Endothelial cell of umbilical vein (primary cell): ENCODE data around the gene ANKIB1. TPM values are rescaled to one million over a fixed set of nuclear protein-coding genes. Genes with fewer than 3 reads are reported as not detected.

Experiments used
- BruUV-seq: library from RNA; stranded (reverse); fragments of 400-500 nt; replicated peaks from 2 replicates; lab custom pipeline; 2021; lab: Mats Ljungman, UMichigan
- CTCF ChIA-PET: fragments of 300-600, 350-600 bp; sonication (Branson Sonifier 250); formaldehyde crosslinking; loops from one replicate; lab custom pipeline; 2021; ENCODE audit warnings: antibody characterized with exemption, inconsistent platforms; lab: Charles Lee
- POLR2A ChIA-PET: fragments of 300-600, 350-600 bp; sonication (Branson Sonifier 250); formaldehyde crosslinking; loops from one replicate; lab custom pipeline; 2021; ENCODE audit warnings: antibody characterized with exemption, inconsistent platforms; lab: Charles Lee
- DNase-seq: peaks from one replicate; pipeline ENCODE4 v3.0.0-alpha.2; 2011; ENCODE audit warnings: low read depth, low spot score
- FAIRE-seq: peaks from 2 replicates; lab custom pipeline; 2011; peaks lifted over from hg19 to GRCh38; lab: Jason Lieb, UNC
- H2AFZ ChIP-seq: 2 replicates; pipeline ENCODE4 v1.6.0; 2012; ENCODE audit warnings: low read depth, low read length, control low read depth, inconsistent platforms
- H3K27ac ChIP-seq: 2 replicates; pipeline ENCODE4 v1.5.1; 2011; ENCODE audit warnings: low read depth, mild to moderate bottlenecking, control low read depth, low read length, moderate library complexity; ENCODE audit not compliant: insufficient read depth
- H3K27me3 ChIP-seq, 2 experiments: 2 replicates each; pipeline versions ENCODE4 v1.6.0 to v1.6.1; 2011; ENCODE audit warnings: low read length in 2 of 2, mixed read lengths in 1 of 2; ENCODE audit not compliant: control insufficient read depth in 2 of 2, insufficient read depth in 2 of 2
- H3K36me3 ChIP-seq, 2 experiments: 2 replicates in 1 of 2; 3 replicates in 1 of 2; pipeline ENCODE4 v1.5.1; 2011; ENCODE audit warnings: low read length in 2 of 2, mild to moderate bottlenecking in 1 of 2, moderate library complexity in 1 of 2; ENCODE audit not compliant: control insufficient read depth in 2 of 2, insufficient read depth in 2 of 2; ENCODE audit errors: extremely low read depth in 1 of 2
- H3K4me1 ChIP-seq: 3 replicates; pipeline ENCODE4 v1.5.1; 2011; ENCODE audit warnings: mild to moderate bottlenecking, low read length; ENCODE audit not compliant: control insufficient read depth, insufficient read depth; ENCODE audit errors: extremely low read depth
- H3K4me2 ChIP-seq: 2 replicates; pipeline ENCODE4 v1.6.1; 2011; ENCODE audit warnings: low read length, control low read depth, mixed read lengths; ENCODE audit not compliant: insufficient read depth
- H3K4me3 ChIP-seq, 3 experiments: fragments of 200-600 bp in 1 of 3; sonication (generic), shearing (Covaris generic) in 1 of 3; replicated peaks in 1 of 3; 2 replicates each; pipeline ENCODE4 v1.5.1; 2011 to 2016; ENCODE audit warnings: control low read depth in 3 of 3, low read length in 3 of 3, mild to moderate bottlenecking in 2 of 3, inconsistent platforms in 1 of 3, low read depth in 1 of 3, moderate library complexity in 1 of 3; ENCODE audit not compliant: insufficient read depth in 1 of 3
- H3K79me2 ChIP-seq: 2 replicates; pipeline ENCODE4 v1.6.0; 2012; ENCODE audit warnings: low read length, inconsistent platforms; ENCODE audit not compliant: control insufficient read depth, insufficient read depth
- H3K9ac ChIP-seq: replicated peaks from 2 replicates; pipeline ENCODE3; 2011; ENCODE audit warnings: low read length, control low read depth; ENCODE audit not compliant: insufficient read depth; ENCODE audit errors: extremely low read depth
- H3K9me1 ChIP-seq: replicated peaks from 3 replicates; pipeline ENCODE4 v1.6.0; 2011; ENCODE audit warnings: mild to moderate bottlenecking, low read length; ENCODE audit not compliant: control insufficient read depth, insufficient read depth; ENCODE audit errors: extremely low read depth
- H3K9me3 ChIP-seq: replicated peaks from 2 replicates; pipeline ENCODE4 v1.5.1; 2012; ENCODE audit warnings: low read length, inconsistent platforms; ENCODE audit not compliant: control insufficient read depth, insufficient read depth
- H4K20me1 ChIP-seq: replicated peaks from 2 replicates; pipeline ENCODE3; 2011; ENCODE audit warnings: mild to moderate bottlenecking, low read length; ENCODE audit not compliant: control insufficient read depth, insufficient read depth; ENCODE audit errors: extremely low read depth
- EZH2 ChIP-seq: IDR thresholded peaks from 2 replicates; pipeline ENCODE4 v1.6.1; 2012; ENCODE audit warnings: borderline replicate concordance, low read depth, mild to moderate bottlenecking, moderate library complexity, low read length, inconsistent platforms; ENCODE audit not compliant: severe bottlenecking
- dilution Hi-C: fragments of 300-500 bp; cut with MboI; formaldehyde crosslinking; loops from one replicate; pipeline ENCODE4 v1.15.0; 2019; ENCODE audit warnings: low sequenced_read_pairs; ENCODE audit not compliant: extremely low pct_ligation_motif_present
- intact Hi-C: fragments of 100-400 bp; cut with micrococcal nuclease; formaldehyde crosslinking; loops from one replicate; pipeline ENCODE4 v1.10.0; 2022
- microRNA-seq: library from miRNA; unstranded; fragments of <30 nt; microRNA quantifications from one replicate; pipeline ENCODE4 v1.2.0, GENCODE V29; 2021; ENCODE audit warnings: borderline number of aligned reads, borderline replicate concordance
- polyA plus RNA-seq, 4 experiments: library from polyadenylated mRNA; depleted of rRNA in 3 of 4; stranded (reverse) in 3 of 4; unstranded in 1 of 4; fragments of >200 nt; gene quantifications; 2 replicates each; pipeline versions ENCODE4 v1.2.1 to v1.2.3, GENCODE V29; 2011 to 2012; ENCODE audit warnings: missing spikeins in 1 of 4
- small RNA-seq: library from RNA; depleted of rRNA; stranded (forward); fragments of <200 nt; gene quantifications from one replicate; pipeline ENCODE3, GENCODE V24; 2012; ENCODE audit warnings: low replicate concordance, low read depth; ENCODE audit not compliant: insufficient read depth, insufficient read length
- total RNA-seq: library from RNA; stranded (reverse); gene quantifications from 2 replicates; pipeline ENCODE4 v1.2.3, GENCODE V29; 2021
- TF ChIP-seq, protein P1 (sequence below), 2 donors: IDR thresholded peaks; 1 replicate in 1 of 2; 2 replicates in 1 of 2; pipeline ENCODE4 v1.5.1; 2011; ENCODE audit warnings: low read length in 2 of 2, mild to moderate bottlenecking in 2 of 2, moderate library complexity in 2 of 2, control low read depth in 1 of 2, inconsistent platforms in 1 of 2, low read depth in 1 of 2; ENCODE audit not compliant: insufficient read depth in 1 of 2; ENCODE audit errors: extremely low read depth in 1 of 2

The ANKIB1 gene
- total and polyA plus RNA-seq, 2 donors (not counting 3 experiments of a cell fraction or from before 2014, with no cell fraction given), result 16.9 to 56.5 TPM

DNA sequence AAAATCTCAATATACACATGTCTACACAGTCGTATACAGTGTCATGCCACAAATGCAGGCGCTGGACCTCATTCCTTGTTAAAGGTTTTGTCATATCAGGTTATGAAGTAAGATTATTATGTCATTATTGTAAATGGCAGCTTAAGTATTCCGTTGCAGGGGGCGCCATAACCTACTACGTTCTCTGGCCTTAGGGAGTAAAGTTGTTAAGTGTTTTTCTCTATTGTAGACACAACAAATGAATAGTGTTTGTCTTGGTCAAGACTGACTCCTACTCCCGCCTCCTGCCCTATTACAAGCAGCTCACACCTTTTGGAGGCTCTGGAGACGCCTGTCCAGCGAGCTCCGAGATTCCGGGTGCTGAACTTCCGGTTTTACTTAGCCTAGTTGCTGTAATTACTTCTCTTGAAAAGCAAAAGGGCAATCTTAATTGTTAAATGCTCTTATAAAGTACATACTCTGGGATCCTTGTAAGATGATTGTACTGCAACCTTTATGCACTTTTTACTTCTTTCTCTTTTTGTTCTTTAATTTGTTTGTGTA, 202.5 kb downstream of the ANKIB1 start:
- CTCF ChIA-PET, result interaction anchor here (1.0 to 3.9 kb wide), 20 partner anchors 11 to 1993 kb away, joined by 3 to 94 read pairs (median 8); partner anchors contain the start of genes ANKIB1, CYP51A1, KRIT1 and LRRD1
- H3K27me3 ChIP-seq, result no peaks in the 10 kb centered on the region
- H3K79me2 ChIP-seq, result peaks cover 12% of the 10 kb centered on the region
- H4K20me1 ChIP-seq, result no peaks in the 10 kb centered on the region
- POLR2A ChIA-PET, result no interaction called here
- H3K27ac ChIP-seq, result peak overlapping the region; percentile 85
- peaks cover 10% of the 10 kb centered on the region for H3K4me1 ChIP-seq
- peaks cover 0 to 9% of the 10 kb centered on the region in 2 experiments for H3K36me3 ChIP-seq
- BruUV-seq, result TSS peak; percentile 37
- peak overlapping the region; percentile 95 for H2AFZ ChIP-seq
- dilution Hi-C loops, result no loop called here
- H3K4me2 ChIP-seq, result peak overlapping the region; percentile 99
- no peaks in the 10 kb centered on the region for H3K9me3 ChIP-seq
- FAIRE-seq, result peak; percentile 87
- no peak for TF ChIP-seq EZH2
- TF ChIP-seq, protein P1, sequence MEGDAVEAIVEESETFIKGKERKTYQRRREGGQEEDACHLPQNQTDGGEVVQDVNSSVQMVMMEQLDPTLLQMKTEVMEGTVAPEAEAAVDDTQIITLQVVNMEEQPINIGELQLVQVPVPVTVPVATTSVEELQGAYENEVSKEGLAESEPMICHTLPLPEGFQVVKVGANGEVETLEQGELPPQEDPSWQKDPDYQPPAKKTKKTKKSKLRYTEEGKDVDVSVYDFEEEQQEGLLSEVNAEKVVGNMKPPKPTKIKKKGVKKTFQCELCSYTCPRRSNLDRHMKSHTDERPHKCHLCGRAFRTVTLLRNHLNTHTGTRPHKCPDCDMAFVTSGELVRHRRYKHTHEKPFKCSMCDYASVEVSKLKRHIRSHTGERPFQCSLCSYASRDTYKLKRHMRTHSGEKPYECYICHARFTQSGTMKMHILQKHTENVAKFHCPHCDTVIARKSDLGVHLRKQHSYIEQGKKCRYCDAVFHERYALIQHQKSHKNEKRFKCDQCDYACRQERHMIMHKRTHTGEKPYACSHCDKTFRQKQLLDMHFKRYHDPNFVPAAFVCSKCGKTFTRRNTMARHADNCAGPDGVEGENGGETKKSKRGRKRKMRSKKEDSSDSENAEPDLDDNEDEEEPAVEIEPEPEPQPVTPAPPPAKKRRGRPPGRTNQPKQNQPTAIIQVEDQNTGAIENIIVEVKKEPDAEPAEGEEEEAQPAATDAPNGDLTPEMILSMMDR (IDR thresholded peaks at IDR 0.05; ENCODE audit: extremely low read depth in 1 of 2, insufficient read depth in 1 of 2, low read depth in 1 of 2, low read length in 2 of 2), result peak in 1 of 2 donors; percentile 31
- intact Hi-C loops, result loop anchor here (1.0 to 10.0 kb wide), 4 partner anchors 13 to 813 kb away; partner anchors contain the start of genes AKAP9, PEX1 and RBM48
- DNase-seq, result peak; percentile 88
- H3K9me1 ChIP-seq, result no peaks in the 10 kb centered on the region
- peak overlapping the region; percentile 96 for H3K9ac ChIP-seq
- peak overlapping the region; percentile 92 to 98 (median 95) for H3K4me3 ChIP-seq

Small RNAs within 50 kb of the gene (microRNA-seq; reads per million reads assigned to microRNA genes)
- gene MIR1285-1, result not detected

Small RNAs within 50 kb of the gene (small RNA-seq; reads per million reads assigned to genes)
- gene MIR1285-1 (not detected), gene RF00019 (not detected)

Other genes with a start within 250 kb of the ANKIB1 start
- 119 and 131 TPM in 2 replicates for gene CYP51A1, start 111.5 kb upstream of the ANKIB1 start, total RNA-seq
- 9.7 and 16.5 TPM in 2 replicates for gene CYP51A1, start 111.5 kb upstream of the ANKIB1 start, polyA plus RNA-seq
- gene LRRD1, start 66.8 kb upstream of the ANKIB1 start, total RNA-seq, result 0.46 TPM in 1 of 2 replicates, not detected in the other
- 0.03 TPM in 1 of 2 replicates, not detected in the other for gene LRRD1, start 66.8 kb upstream of the ANKIB1 start, polyA plus RNA-seq
- 32.9 and 43.7 TPM in 2 replicates for gene KRIT1, start 60 bp upstream of the ANKIB1 start, total RNA-seq
- gene KRIT1, start 60 bp upstream of the ANKIB1 start, polyA plus RNA-seq, result 13.6 and 22.8 TPM in 2 replicates
- gene GATAD1, start 201.5 kb downstream of the ANKIB1 start, total RNA-seq, result 26.2 and 28.9 TPM in 2 replicates
- 11.0 and 13.7 TPM in 2 replicates for gene GATAD1, start 201.5 kb downstream of the ANKIB1 start, polyA plus RNA-seq
- not detected in 2 replicates for gene ERVW-1, start 232.0 kb downstream of the ANKIB1 start, total RNA-seq
- gene ERVW-1, start 232.0 kb downstream of the ANKIB1 start, polyA plus RNA-seq, result not detected in 2 replicates